Measurements from ENCODE around the gene SEMA3F. TPM values are rescaled to one million over a fixed set of nuclear protein-coding genes. Genes with fewer than 3 reads are reported as not detected.

SEMA3F gene
- total and polyA plus RNA-seq, 2 experiments from 2014 or later = 2.3 to 67.6 TPM

DNA sequence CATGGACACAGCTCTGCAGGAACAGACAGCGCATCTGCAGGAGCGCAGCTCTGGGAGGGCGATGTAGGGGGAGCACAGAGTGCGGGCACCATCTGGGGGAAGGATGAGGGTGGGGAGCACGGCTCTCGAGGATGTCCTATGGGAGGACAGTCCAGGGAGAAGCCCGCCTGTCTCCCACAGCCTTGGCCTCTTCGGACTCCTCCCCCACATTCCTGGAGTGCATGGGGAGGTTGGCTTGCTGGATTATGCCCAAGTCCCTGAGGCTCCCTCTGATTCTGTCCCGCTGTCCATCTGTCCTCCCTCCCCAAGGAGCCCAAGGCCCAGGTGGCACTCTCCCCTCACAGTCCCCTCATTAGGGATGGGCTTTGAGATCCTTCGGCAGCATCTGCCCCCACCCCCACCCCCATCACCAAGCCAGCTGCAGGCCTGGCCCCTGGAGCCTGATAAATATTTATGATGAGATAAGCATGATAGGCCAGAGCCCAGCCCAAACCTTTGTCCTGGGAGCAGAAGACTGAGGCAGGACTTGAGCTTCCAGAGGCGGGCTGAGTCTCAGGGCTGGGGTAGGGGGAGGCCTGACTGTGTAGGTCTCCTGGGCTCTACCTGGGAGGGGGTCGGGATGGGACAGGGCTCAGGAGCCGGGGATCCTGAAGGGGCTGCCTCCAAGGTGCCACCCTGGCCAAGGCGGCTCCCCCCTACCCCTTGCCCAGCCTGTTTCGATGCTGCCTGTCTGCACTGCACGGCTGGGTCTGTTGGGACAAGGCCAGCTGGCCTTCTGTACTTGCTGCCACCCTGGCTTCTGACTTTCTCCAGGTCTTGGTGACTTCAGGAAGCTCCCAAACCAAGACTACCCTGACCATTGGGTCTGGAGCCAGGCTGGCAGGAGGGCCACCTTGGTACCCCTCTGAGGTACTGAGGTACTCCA lies 28.6 kb upstream of the SEMA3F start:
- Histone ChIP-seq H3K27ac (ENCODE audit: low read depth) (no peak overlapping the region), H3F3A (replicated peaks; ENCODE audit: low read depth) (no peaks in the 10 kb centered on the region), H4K20me1 (replicated peaks; ENCODE audit: insufficient read depth) (no peaks in the 10 kb centered on the region), H3K4me3 (no peak overlapping the region), H3K4me2 (peak overlapping the region; percentile 73; the same call in 1 of the 2 replicates), H3K79me2 (replicated peaks; ENCODE audit: insufficient read depth) (no peaks in the 10 kb centered on the region), H2AFZ (0 out of 2 replicates have a peak overlapping the region, but pooled peaks have one; percentile 83), H3K27me3 (ENCODE audit: insufficient read depth) (no peaks in the 10 kb centered on the region), H3K9me2 (ENCODE audit: insufficient read depth) (no peaks in the 10 kb centered on the region; the same call in 1 of the 2 replicates), H3K36me3 (ENCODE audit: insufficient read depth) (no peaks in the 10 kb centered on the region), H3K4me1 (ENCODE audit: insufficient read depth) (peaks cover 22% of the 10 kb centered on the region)
- Mint-ChIP-seq H3K27ac (peak overlapping the region; percentile 76; the same call in 1 of the 2 replicates), H3K36me3 (ENCODE audit: low read depth) (no peaks in the 10 kb centered on the region; the same call in 2 of the 3 replicates), H3K4me3 (no peak overlapping the region; the same call in 2 of the 3 replicates), H3K4me1 (peaks cover 36% of the 10 kb centered on the region), H3K27me3 (ENCODE audit: insufficient read depth, low read depth, poor library complexity) (peaks cover 22% of the 10 kb centered on the region), H3K9me3 (no peaks in the 10 kb centered on the region)
- ATAC-seq (peak; percentile 10), DNase-seq (ENCODE audit: low spot score) (peak; percentile 53)
- TF ChIP-seq, protein P1, sequence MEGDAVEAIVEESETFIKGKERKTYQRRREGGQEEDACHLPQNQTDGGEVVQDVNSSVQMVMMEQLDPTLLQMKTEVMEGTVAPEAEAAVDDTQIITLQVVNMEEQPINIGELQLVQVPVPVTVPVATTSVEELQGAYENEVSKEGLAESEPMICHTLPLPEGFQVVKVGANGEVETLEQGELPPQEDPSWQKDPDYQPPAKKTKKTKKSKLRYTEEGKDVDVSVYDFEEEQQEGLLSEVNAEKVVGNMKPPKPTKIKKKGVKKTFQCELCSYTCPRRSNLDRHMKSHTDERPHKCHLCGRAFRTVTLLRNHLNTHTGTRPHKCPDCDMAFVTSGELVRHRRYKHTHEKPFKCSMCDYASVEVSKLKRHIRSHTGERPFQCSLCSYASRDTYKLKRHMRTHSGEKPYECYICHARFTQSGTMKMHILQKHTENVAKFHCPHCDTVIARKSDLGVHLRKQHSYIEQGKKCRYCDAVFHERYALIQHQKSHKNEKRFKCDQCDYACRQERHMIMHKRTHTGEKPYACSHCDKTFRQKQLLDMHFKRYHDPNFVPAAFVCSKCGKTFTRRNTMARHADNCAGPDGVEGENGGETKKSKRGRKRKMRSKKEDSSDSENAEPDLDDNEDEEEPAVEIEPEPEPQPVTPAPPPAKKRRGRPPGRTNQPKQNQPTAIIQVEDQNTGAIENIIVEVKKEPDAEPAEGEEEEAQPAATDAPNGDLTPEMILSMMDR (conservative IDR thresholded peaks at IDR 0.05; ENCODE audit: low read depth in 2 of 2) = no peak
- no peak for TF ChIP-seq ZNF331 (CRISPR knock-in tag; IDR thresholded peaks at IDR 0.05; ENCODE audit: low read depth)
- TF ChIP-seq, protein P2, sequence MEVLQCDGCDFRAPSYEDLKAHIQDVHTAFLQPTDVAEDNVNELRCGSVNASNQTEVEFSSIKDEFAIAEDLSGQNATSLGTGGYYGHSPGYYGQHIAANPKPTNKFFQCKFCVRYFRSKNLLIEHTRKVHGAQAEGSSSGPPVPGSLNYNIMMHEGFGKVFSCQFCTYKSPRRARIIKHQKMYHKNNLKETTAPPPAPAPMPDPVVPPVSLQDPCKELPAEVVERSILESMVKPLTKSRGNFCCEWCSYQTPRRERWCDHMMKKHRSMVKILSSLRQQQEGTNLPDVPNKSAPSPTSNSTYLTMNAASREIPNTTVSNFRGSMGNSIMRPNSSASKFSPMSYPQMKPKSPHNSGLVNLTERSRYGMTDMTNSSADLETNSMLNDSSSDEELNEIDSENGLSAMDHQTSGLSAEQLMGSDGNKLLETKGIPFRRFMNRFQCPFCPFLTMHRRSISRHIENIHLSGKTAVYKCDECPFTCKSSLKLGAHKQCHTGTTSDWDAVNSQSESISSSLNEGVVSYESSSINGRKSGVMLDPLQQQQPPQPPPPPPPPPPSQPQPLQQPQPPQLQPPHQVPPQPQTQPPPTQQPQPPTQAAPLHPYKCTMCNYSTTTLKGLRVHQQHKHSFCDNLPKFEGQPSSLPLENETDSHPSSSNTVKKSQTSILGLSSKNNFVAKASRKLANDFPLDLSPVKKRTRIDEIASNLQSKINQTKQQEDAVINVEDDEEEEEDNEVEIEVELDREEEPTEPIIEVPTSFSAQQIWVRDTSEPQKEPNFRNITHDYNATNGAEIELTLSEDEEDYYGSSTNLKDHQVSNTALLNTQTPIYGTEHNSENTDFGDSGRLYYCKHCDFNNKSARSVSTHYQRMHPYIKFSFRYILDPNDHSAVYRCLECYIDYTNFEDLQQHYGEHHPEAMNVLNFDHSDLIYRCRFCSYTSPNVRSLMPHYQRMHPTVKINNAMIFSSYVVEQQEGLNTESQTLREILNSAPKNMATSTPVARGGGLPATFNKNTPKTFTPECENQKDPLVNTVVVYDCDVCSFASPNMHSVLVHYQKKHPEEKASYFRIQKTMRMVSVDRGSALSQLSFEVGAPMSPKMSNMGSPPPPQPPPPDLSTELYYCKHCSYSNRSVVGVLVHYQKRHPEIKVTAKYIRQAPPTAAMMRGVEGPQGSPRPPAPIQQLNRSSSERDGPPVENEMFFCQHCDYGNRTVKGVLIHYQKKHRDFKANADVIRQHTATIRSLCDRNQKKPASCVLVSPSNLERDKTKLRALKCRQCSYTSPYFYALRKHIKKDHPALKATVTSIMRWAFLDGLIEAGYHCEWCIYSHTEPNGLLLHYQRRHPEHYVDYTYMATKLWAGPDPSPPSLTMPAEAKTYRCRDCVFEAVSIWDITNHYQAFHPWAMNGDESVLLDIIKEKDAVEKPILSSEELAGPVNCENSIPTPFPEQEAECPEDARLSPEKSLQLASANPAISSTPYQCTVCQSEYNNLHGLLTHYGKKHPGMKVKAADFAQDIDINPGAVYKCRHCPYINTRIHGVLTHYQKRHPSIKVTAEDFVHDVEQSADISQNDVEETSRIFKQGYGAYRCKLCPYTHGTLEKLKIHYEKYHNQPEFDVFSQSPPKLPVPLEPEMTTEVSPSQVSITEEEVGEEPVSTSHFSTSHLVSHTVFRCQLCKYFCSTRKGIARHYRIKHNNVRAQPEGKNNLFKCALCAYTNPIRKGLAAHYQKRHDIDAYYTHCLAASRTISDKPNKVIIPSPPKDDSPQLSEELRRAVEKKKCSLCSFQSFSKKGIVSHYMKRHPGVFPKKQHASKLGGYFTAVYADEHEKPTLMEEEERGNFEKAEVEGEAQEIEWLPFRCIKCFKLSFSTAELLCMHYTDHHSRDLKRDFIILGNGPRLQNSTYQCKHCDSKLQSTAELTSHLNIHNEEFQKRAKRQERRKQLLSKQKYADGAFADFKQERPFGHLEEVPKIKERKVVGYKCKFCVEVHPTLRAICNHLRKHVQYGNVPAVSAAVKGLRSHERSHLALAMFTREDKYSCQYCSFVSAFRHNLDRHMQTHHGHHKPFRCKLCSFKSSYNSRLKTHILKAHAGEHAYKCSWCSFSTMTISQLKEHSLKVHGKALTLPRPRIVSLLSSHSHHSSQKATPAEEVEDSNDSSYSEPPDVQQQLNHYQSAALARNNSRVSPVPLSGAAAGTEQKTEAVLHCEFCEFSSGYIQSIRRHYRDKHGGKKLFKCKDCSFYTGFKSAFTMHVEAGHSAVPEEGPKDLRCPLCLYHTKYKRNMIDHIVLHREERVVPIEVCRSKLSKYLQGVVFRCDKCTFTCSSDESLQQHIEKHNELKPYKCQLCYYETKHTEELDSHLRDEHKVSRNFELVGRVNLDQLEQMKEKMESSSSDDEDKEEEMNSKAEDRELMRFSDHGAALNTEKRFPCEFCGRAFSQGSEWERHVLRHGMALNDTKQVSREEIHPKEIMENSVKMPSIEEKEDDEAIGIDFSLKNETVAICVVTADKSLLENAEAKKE (CRISPR knock-in tag; IDR thresholded peaks at IDR 0.05) = no peak
- no peak for TF ChIP-seq EZH2 (IDR thresholded peaks at IDR 0.05; ENCODE audit: low read depth, unreplicated experiment)
- TF ChIP-seq, protein P3, sequence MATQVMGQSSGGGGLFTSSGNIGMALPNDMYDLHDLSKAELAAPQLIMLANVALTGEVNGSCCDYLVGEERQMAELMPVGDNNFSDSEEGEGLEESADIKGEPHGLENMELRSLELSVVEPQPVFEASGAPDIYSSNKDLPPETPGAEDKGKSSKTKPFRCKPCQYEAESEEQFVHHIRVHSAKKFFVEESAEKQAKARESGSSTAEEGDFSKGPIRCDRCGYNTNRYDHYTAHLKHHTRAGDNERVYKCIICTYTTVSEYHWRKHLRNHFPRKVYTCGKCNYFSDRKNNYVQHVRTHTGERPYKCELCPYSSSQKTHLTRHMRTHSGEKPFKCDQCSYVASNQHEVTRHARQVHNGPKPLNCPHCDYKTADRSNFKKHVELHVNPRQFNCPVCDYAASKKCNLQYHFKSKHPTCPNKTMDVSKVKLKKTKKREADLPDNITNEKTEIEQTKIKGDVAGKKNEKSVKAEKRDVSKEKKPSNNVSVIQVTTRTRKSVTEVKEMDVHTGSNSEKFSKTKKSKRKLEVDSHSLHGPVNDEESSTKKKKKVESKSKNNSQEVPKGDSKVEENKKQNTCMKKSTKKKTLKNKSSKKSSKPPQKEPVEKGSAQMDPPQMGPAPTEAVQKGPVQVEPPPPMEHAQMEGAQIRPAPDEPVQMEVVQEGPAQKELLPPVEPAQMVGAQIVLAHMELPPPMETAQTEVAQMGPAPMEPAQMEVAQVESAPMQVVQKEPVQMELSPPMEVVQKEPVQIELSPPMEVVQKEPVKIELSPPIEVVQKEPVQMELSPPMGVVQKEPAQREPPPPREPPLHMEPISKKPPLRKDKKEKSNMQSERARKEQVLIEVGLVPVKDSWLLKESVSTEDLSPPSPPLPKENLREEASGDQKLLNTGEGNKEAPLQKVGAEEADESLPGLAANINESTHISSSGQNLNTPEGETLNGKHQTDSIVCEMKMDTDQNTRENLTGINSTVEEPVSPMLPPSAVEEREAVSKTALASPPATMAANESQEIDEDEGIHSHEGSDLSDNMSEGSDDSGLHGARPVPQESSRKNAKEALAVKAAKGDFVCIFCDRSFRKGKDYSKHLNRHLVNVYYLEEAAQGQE (IDR thresholded peaks at IDR 0.05; ENCODE audit: unreplicated experiment) = no peak
- TF ChIP-seq JUNB (IDR thresholded peaks at IDR 0.05; ENCODE audit: unreplicated experiment) = no peak
- TF ChIP-seq, protein P4, sequence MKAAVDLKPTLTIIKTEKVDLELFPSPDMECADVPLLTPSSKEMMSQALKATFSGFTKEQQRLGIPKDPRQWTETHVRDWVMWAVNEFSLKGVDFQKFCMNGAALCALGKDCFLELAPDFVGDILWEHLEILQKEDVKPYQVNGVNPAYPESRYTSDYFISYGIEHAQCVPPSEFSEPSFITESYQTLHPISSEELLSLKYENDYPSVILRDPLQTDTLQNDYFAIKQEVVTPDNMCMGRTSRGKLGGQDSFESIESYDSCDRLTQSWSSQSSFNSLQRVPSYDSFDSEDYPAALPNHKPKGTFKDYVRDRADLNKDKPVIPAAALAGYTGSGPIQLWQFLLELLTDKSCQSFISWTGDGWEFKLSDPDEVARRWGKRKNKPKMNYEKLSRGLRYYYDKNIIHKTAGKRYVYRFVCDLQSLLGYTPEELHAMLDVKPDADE (IDR thresholded peaks at IDR 0.05) = no peak
- TF ChIP-seq POLR2AphosphoS5 (IDR thresholded peaks at IDR 0.05; ENCODE audit: low read depth) = no peak

Measured in GM23338 (cell line).